Left ventricle myocardium superior (tissue), 1 donor: ENCODE results near the gene UGT1A6. TPM values are rescaled to one million over a fixed set of nuclear protein-coding genes. Genes with fewer than 3 reads are reported as not detected.

ENCODE experiments used
- ATAC-seq: fragments of 200-7000 bp; cut with Tn5 transposase; one replicate; pipeline ENCODE4 v1.9.1; 2020; ENCODE audit warnings: mild to moderate bottlenecking, moderate library complexity
- DNase-seq: peaks from one replicate; pipeline ENCODE4 v3.0.0-alpha.2; 2020
- intact Hi-C: fragments of 100-400 bp; cut with micrococcal nuclease; formaldehyde crosslinking; loops from one replicate; pipeline ENCODE4 v1.11.0; 2022
- total RNA-seq: library from RNA; stranded (reverse); fragmentation: NEBNext Ultra II Directional; extraction: Animal tissue kit (Norgen Biotek cat#: 25700); gene quantifications from one replicate; pipeline ENCODE4 v1.2.1, GENCODE V29; 2021
- donor health status: DM: no; HTN: yes; CAD: no; lungs with severe emphysema.

The UGT1A6 gene
- total RNA-seq, 1 donor from 2014 or later = not detected

DNA sequence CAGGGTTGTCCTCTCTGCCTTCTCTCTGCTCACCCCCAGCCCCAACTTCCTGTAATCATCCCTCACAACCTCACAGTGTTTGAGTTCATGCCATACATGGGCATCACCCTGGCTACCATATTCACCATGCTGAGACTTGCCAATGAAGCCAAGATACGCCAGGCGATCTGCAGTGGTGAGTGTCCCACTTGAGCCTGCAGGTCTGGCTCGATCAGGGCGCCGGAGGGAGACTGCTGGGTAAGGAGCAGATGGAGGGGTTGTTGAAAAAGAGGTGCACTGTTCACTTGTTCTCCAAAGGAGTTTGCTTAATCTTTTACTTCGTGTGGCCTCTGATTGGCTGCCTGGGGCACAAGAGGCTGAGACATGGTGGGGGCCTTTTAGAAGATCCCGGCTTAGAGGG lies 100.0 kb downstream of the UGT1A6 start:
- DNase-seq (no peak), ATAC-seq (no peak)
- intact Hi-C loops = no loop called here

- intact Hi-C loops = no loop called here
- DNase-seq (no peak), ATAC-seq (no peak)
These were observed 100.9 kb downstream of the UGT1A6 start for GRCh38 chr2:233793465-233794127.

DNA sequence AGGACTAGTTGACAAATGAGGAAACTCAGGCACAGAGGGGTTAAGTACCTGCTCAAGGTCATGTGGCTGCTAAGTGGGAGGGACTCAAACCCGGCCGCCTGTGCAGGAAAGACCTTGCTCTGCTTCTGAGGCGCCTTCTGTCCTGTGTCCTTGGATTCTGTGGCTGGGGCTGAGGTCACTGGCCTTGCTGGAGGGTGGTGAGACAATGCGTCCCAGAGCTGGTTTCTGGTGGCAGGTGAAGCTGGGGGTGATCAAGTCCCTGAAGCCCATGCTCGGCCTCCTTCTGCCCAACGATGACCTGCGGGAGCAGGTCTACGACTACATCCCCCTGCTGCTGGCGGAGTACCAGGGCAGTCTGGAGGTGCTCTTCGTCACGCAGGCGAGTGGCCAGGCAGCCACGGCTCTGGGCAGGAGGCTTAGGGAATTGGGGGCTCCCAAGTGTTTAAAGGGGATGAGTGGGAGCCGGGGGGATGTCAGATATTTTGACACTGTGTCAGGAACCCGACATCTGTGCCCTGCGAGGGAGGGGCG lies 101.5 kb downstream of the UGT1A6 start:
- no peak for ATAC-seq
- intact Hi-C loops = no loop called here
- DNase-seq = no peak

DNA sequence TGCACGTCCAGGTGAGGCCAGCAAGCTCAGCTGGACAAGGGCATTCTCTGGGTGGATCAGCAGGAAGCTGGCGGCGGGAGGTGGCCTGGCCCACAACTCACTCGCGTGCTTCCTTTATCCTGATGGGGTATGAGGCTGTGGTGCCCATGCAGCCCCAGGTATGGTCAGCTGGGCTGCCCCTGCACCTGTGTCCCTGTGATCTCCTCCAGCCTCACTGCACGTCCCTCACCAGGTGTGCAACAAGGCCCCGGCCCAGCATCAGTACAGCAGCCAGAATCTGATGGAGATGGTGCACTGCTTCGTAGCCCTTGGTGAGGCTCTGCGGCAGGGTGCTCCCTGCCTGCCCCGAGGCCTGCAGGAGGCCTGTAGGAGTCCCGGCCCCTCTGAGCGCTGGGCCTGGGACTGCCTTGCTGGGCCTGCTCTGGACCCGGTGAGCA lies 103.1 kb downstream of the UGT1A6 start:
- ATAC-seq = no peak
- intact Hi-C loops = no loop called here
- DNase-seq = no peak

GRCh38 chr2:233796254-233796653 lies 103.6 kb downstream of the UGT1A6 start:
- ATAC-seq = no peak
- DNase-seq = no peak
- intact Hi-C loops = no loop called here

DNA sequence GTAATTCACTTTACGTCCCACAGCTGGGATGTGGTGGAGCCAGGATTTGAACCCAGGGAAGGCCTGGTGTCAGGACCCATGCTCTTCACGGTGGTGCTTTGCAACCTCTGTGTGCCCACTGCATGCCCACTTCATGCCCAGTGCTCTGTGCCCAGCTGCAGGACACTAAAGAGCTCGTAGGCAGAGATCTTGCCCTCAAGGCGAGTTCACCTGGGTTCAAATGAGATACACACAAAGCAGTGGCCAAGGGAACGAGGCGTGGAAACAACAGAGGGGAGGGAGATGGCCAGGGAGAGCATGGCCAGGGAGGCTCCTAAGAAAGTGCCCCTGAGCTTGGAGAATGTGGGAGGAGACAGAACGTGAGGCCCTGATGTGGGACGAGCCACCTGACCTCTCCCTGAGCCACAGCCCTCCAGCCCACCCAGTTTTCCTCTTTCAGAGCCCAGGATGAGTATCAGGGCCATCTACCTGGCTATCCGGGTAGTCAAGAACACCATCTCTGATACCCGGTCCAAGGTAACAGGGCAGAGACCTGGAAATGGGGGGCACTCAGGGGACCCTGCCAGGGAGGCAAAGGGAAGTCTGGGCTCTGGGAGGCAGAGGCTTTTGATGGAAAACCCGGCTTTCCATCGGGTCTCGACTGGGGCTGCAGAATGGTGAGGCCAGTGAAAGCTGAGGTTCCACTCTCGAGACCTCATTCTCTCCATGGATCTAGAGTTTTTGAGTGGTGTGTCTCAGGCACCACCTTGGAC lies 105.8 kb downstream of the UGT1A6 start:
- ATAC-seq (no peak), DNase-seq (no peak)
- intact Hi-C loops = no loop called here

DNA sequence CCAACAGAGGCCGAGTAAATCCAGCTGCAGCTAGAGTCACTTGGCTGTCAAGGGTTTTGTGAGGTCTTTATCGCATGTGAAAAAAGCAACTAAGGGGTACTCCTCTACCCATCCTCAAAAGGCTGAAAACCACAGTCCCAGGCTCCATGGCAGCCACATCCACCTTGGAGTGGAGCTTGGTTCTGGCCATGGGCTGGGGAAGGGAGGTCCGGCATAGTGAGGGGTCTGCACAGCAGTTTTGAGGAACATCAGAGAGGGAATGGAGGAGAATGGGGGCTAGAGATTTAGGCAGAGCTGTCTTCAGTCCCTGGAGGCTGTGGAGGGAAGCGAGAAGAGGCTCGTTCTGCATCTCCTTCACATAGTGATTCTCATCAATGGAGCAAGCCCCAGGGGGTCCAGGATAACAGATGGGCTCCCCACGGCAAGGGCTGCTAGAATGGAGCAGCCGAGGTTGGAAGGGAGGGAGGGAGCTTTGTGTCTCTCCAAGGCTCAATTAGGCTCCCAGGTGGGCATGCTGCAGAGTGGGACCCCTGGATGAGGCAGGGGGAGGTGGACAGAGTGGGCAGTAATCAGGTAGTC lies 106.5 kb downstream of the UGT1A6 start:
- DNase-seq (no peak), ATAC-seq (no peak)
- intact Hi-C loops = no loop called here

DNA sequence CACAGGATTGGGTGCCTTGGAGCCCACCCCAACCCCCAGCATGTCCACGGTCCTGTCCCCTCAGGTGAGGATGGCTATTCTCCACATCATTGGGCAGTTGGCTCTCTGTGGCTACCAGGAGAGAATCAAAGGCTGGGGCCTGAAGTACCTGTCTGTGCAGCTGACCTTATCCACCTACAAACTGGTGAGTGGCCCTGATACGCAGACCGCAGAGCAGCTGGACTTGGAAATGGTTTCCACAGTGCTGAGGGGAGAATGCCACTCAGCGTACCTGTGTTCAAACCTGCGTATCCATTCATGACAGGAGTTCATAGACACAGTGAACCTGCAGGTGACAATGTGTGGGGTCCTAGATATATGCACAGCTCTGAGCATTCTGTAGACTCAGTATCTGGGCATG lies 107.0 kb downstream of the UGT1A6 start:
- intact Hi-C loops = no loop called here
- no peak for DNase-seq
- no peak for ATAC-seq

- DNase-seq = no peak
- ATAC-seq = no peak
- intact Hi-C loops = no loop called here
These were observed 107.5 kb downstream of the UGT1A6 start for GRCh38 chr2:233800208-233800607.

DNA sequence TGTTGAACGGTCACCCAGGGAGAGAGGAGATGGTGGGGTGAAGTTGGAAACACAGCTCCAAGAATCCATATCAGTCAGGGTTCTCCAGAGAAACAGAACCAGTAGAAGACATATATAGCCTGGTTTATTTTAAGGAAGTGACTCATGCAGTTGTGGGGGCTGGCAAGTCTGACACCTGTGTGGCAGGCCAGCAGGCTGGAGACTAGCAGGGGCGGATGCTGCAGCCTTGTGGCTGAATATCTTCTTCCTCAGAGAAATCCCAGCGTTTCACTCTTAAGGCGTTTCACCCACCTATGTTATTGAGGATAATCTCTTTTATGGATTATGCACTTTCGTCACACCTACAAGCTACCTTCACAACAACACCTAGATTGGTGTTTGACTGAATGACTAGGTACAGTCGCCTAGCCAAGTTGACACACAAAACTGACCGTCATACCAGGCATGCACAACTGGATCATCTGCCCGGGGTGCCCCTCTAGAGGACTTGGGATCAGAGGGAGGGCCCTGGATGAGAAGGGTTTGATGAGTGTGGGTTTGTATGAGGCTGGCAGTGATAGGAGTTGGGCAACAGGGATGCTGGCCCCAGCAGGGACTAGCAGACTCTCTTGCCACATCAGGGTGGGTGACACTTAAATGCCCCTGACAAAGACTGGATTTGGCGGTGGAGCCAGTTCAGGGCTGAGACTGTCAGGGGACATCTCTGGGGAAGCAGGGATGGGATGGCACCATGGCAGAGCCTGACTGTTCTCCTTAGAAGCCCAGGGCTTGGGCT lies 108.9 kb downstream of the UGT1A6 start:
- intact Hi-C loops = no loop called here
- ATAC-seq = no peak
- DNase-seq = no peak

DNA sequence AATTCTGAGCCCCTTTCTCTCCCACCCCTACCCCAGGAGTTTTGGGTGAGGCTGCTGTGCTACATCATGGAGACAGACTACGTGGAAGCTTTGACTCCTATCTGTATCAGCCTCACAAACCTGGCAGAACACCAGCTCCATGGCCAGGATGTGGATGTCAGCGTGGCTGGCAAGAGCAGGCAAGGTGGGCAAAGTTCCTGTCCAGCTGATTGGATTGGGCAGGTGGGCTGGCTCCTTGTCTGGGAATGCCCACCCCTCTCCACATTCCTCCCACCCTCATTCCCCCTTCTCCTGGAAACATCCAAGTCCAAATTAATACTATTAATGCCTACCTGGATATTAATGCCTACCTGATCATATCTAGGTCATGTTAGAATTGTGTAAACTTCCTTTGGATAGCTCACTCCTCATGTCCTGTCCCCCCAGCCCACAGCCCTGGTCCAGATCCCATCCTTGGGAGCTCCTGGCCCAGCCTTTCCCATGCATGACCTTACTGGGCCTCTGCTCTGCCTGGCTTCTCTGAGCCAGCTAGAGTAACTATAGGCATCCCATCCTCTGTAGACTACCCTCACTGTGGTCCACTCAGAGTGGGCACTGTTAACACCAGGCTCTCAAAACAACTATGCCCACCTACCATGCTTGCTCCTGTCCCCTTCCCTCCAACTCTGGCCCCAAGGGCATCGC lies 109.6 kb downstream of the UGT1A6 start:
- ATAC-seq = no peak
- DNase-seq = no peak
- intact Hi-C loops = no loop called here

GRCh38 chr2:233803292-233803911 lies 110.7 kb downstream of the UGT1A6 start:
- intact Hi-C loops = no loop called here
- no peak for ATAC-seq
- DNase-seq = no peak

GRCh38 chr2:233803994-233804393 lies 111.3 kb downstream of the UGT1A6 start:
- intact Hi-C loops = no loop called here
- ATAC-seq = no peak
- DNase-seq = no peak

GRCh38 chr2:233807215-233807865 lies 114.7 kb downstream of the UGT1A6 start:
- intact Hi-C loops = no loop called here
- ATAC-seq = no peak
- no peak for DNase-seq

GRCh38 chr2:233807966-233808935 lies 115.6 kb downstream of the UGT1A6 start:
- ATAC-seq (no peak), DNase-seq (no peak)
- intact Hi-C loops = no loop called here

DNA sequence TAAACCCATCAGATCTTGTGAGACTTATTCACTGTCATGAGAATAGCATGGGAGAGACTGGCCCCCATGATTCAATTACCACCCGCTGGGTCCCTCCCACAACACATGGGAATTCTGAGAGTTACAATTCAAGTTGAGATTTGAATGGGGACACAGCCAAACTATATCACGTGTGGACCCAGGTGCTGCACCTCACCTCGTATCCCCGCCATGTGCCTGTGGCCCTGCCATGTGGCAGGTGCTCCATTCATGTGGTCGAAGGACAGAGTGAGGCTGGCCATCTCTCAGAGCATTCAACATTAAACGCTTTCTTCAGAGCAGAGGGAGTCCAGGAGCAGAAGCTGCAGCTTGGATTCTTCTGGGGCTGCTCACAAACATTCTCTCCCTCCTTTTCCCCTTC lies 117.7 kb downstream of the UGT1A6 start:
- intact Hi-C loops = no loop called here
- no peak for ATAC-seq
- DNase-seq = no peak

DNA sequence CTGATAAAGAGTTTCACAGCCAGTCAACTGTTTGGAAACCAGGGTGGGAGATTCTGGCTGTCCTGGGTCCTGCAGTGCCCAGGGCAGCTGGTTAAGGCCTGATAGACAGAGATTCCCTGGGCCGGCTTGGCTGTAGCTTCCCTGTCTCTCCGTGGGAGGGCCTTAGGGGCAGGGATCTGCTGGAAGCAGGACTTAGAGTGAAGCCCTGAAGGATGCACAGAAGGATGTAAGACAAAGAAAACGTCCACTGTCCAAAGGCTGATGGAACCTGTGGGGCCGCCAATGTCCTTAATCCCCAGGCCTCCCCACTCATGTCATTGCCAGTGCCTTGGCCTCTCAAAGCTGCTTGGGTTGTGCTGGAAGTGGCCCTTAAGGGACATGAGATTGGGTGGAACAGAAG lies 118.4 kb downstream of the UGT1A6 start:
- intact Hi-C loops = no loop called here
- DNase-seq = no peak

More for the DNA sequence above, 118.4 kb downstream of the UGT1A6 start:
- ATAC-seq = no peak
